NCI-H524 (cell line): ENCODE data around the gene LRRC51.

Source experiments
- DNase-seq, 2 experiments: peaks; one replicate each; lab custom pipeline; 2025; lab: John Stamatoyannopoulos, UW

Gene LRRC51

GRCh38 chr11:72070491-72070890 is 10.2 kb upstream of the LRRC51 start:
- no peak for DNase-seq

- no peak for DNase-seq
These were observed 8.3 kb upstream of the LRRC51 start for GRCh38 chr11:72072348-72072747.

GRCh38 chr11:72075109-72075508 is 5.5 kb upstream of the LRRC51 start:
- peak in 1 of 2 experiments; percentile 18 for DNase-seq

- DNase-seq: no peak
These were observed 4.9 kb upstream of the LRRC51 start for GRCh38 chr11:72075756-72076155.

GRCh38 chr11:72078477-72078876 is 2.2 kb upstream of the LRRC51 start:
- DNase-seq: no peak

GRCh38 chr11:72079819-72080325 is 778 bp upstream of the LRRC51 start:
- DNase-seq: peak in 1 of 2 experiments; percentile 68

GRCh38 chr11:72081184-72081644 is 564 bp downstream of the LRRC51 start:
- no peak for DNase-seq

- no peak for DNase-seq
These were observed 1.3 kb downstream of the LRRC51 start for GRCh38 chr11:72081821-72082453.

GRCh38 chr11:72083414-72083813 is 2.8 kb downstream of the LRRC51 start:
- DNase-seq: no peak

GRCh38 chr11:72084076-72084475 is 3.4 kb downstream of the LRRC51 start:
- DNase-seq: no peak

GRCh38 chr11:72084965-72085364 is 4.3 kb downstream of the LRRC51 start:
- DNase-seq: peak; percentile 9 to 64

GRCh38 chr11:72085621-72086351 is 5.1 kb downstream of the LRRC51 start:
- DNase-seq: peak in 1 of 2 experiments; percentile 21

GRCh38 chr11:72088076-72088808 is 7.6 kb downstream of the LRRC51 start:
- DNase-seq: no peak

- DNase-seq: peak; percentile 7 to 58
These were observed 10.6 kb downstream of the LRRC51 start for GRCh38 chr11:72091292-72091691.

- DNase-seq: no peak
These were observed 18.1 kb downstream of the LRRC51 start for GRCh38 chr11:72098741-72099140.

- no peak for DNase-seq
These were observed 19.4 kb downstream of the LRRC51 start for GRCh38 chr11:72100009-72100408.

- no peak for DNase-seq
These were observed 19.8 kb downstream of the LRRC51 start for GRCh38 chr11:72100462-72100861.

GRCh38 chr11:72102162-72102561 is 21.5 kb downstream of the LRRC51 start:
- no peak for DNase-seq

GRCh38 chr11:72102631-72102945 is 21.9 kb downstream of the LRRC51 start:
- no peak for DNase-seq

GRCh38 chr11:72102946-72103753 is 22.5 kb downstream of the LRRC51 start, which contains the start of gene LAMTOR1:
TSS of gene LAMTOR1 (minus strand) at chr11:72103297. CDS start at chr11:72103224, 73 bp downstream.
- DNase-seq: peak; percentile 96 to 98

GRCh38 chr11:72103754-72104167 is 23.1 kb downstream of the LRRC51 start:
- no peak for DNase-seq

- no peak for DNase-seq
These were observed 25.2 kb downstream of the LRRC51 start, which contains the start of gene TOMT for GRCh38 chr11:72105888-72106287. TSS of gene TOMT (plus strand) at chr11:72105924. CDS start at chr11:72105952, 28 bp downstream.
